Measurements from ENCODE around the gene KRT10.
"Not testable (repeated sequence)": the region's sequence is repeated elsewhere in the genome, so short reads cannot be mapped to it uniquely, and the experiment has no call there.

KRT10 gene

GRCh38 chr17:40822132-40822812, at the start of gene KRT10:
Gene KRT10 (minus strand): TSS chr17:40822614. CDS start chr17:40822585, 29 bp downstream.
- DNase-seq (ENCODE audit: low spot score): no peak

DNA sequence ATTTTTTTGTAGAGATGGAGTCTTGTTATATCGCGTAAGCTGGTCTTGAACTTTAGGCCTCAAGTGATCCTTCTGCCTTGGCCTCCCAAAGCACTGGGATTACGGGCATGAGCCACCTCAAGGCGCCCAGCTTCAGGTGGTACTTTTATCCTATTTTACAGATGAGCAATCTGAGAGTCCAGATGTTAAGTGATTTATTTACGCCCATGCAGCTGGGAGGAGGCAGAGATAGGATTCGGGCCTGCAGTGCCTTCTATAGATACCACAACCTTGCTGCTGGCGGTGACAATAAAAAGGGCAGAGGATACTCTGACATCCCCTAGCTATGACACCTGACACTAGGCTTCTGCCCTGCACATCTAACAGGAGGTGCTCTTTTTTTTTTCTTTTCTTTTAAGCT, 48.9 kb upstream of the KRT10 start:
- no peak for DNase-seq (ENCODE audit: low spot score)

GRCh38 chr17:40870136-40870535, 47.7 kb upstream of the KRT10 start:
- no peak for DNase-seq (ENCODE audit: low spot score)

DNA sequence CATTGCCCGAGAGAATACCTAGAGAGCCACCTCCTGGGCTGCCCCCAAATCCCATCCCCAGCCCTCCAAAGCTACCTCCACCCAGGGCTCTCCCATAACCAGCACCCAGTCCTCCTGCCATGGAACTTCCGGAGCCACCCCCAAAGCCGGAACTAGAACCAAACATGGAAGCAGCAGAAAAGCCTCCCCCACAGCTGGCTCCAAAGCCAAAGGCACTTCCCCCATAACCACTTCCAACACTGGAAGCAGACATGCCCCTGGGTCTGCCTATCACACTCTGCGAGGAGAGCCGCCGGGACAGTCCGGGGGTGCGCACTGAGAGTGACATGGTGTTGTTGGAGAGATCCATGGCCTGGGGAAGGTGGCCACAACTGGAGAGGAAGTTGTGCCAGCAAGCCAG, 44.4 kb upstream of the KRT10 start, which contains the start of gene KRT12:
KRT12 (minus strand) TSS at position 386 of the 400 bp plus-strand sequence; CDS start at position 349, 37 bp downstream.
- DNase-seq (ENCODE audit: low spot score): no peak

DNA sequence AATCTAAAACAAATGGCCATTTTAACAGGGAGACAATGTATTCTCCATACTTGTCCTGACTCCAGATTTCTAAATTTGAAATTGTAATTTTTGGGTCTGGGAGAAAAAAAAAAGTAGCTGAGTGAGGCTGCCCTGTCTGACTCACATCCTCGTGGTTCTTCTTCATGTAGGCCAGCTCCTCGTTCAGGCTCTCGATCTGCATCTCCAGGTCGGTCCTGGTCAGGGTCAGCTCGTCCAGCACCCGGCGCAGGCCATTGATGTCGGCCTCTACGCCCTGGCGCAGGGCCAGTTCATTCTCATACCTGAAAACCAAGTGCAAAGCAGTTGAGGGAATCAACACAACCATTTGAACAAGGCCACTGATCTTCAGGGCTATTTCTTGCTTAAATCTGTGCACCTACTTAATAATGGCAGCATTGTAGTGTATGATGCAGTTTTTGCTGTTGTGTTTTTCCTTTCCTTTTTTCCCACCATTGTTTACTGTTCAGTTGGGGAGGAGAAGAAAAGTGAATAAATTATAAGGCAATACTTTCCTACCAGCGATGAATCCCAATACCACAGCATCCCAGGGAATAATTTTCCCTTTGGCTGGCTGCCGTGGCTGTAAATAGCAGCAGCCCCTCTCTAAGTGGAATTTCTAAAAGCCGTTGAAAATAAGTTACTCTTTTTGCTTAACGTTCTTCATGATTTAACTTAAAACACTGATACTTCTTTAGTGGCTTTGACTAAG, 42.4 kb upstream of the KRT10 start:
- no peak for DNase-seq (ENCODE audit: low spot score)

GRCh38 chr17:40862985-40863733, 40.7 kb upstream of the KRT10 start:
- no peak for DNase-seq (ENCODE audit: low spot score)

DNA sequence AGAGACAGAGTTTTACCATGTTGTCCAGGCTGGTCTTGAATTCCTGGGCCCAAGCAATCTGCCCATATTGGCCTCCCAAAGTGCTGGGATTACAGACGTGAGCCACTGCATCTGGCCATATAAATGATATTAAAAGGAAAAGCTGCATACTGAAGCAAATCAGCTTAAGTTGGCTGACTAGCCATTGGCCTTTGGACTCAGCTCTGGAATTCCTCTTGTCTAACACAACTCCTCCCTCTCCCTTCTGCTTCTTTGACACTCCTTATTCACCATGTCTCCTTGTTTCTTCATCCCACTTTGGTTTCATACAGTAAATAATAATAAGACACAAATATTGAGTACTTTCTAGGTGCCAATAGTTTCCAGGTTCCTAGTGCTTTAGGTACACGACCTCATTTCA, 37.1 kb upstream of the KRT10 start:
- DNase-seq (ENCODE audit: low spot score): no peak

DNA sequence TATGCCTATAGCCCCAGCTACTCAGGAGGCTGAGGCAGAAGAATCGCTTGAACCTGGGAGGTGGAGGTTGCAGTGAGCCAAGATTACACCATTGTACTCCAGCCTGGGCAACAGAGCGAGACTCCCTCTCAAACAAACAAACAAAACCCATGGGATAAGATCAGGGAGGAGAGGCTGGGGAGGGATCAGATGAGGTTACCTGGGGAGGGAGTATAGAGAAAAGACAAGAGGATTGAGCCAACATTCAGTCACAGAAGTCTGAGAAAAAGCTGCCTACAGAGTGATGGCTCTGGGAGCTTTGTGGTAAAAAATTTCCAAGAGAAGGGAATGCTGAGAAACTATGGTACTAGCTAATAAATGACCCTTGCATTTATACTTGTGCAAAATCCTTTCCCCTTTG, 36.3 kb upstream of the KRT10 start:
- not testable (repeated sequence) for DNase-seq (ENCODE audit: low spot score)

GRCh38 chr17:40857535-40857934, 35.1 kb upstream of the KRT10 start:
- no peak for DNase-seq (ENCODE audit: low spot score)

DNA sequence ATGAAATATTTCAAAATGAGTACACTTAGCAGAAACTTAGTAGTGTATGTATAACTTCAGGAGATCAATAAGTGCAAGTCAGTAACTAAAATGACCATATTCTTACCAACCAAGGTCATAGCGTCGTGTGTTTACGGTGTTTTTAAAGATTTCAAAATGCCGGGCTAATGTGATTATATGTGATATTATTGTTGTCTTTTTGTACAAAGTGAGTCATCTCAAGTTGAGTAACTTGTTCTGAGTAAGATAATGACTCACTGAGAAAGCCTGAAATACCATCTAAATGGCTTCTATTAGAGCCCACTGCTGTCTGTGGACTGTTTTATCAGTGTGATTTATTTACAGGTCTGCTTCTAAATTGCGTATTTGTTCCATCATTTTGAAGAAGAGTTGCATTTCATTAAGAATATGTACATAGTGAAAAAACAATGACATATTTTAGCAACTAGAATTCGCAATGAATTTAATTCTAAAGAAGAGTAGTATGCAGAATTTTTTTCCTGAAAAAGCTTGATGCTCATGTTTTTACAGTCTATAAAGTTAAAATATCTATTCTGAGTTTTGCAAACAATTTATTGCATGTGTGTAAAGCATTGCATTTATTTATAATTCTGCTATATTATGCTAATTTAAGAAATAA, 31.9 kb upstream of the KRT10 start:
- no peak for DNase-seq (ENCODE audit: low spot score)

DNA sequence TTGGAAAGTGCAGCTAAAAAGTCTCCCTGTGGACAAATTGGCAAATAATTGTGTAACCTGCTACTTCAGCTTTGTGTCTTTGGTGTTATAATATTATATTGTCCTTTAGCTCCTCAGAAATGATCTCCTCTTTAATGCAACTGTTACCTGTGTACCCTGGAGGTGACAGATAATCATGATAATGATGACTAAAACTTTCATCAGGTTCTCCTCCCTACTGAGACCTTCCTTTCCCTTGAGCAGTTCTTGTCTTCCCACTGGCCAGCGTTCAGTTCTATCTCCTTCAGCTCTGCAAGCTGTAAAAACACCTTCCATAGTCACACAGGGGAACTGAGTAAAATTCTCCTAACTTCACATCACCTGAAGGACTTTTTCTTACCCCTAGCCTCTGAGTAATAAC, 29.9 kb upstream of the KRT10 start:
- no peak for DNase-seq (ENCODE audit: low spot score)

- DNase-seq (ENCODE audit: low spot score): no peak
Observed at GRCh38 chr17:40850293-40850972, 28.0 kb upstream of the KRT10 start.

- DNase-seq (ENCODE audit: low spot score): no peak
Observed at GRCh38 chr17:40849723-40850122, 27.3 kb upstream of the KRT10 start.

DNA sequence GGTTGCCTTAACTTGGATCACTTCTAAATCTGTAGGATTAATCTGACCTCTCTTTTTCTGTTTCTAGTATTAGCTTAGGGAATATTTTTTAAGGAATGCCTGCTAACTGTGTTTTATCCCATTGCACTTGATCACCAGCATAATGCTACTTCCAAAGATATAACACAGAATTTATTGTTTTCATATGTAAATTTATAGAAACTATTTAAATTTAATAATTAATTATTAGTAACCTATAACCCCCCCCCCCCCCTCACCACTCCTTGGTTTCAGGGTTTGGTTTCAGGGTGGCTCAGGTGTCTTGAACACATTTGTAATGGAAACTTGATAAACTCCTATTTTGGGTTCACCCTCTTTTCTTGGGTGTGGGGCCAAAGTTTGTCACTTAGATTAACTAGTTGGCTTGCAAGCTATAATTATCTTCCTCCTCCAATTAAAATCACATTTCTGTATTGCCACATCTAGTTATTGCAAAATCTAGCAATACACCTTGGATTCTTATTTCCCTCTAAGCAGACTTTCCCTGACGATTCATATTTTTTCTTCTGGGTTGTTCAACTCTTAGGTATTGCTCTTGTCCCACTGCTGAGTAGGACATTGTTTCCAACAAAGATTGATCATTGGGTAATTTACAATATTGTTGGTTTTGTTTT, 26.3 kb upstream of the KRT10 start:
- DNase-seq (ENCODE audit: low spot score): no peak

DNA sequence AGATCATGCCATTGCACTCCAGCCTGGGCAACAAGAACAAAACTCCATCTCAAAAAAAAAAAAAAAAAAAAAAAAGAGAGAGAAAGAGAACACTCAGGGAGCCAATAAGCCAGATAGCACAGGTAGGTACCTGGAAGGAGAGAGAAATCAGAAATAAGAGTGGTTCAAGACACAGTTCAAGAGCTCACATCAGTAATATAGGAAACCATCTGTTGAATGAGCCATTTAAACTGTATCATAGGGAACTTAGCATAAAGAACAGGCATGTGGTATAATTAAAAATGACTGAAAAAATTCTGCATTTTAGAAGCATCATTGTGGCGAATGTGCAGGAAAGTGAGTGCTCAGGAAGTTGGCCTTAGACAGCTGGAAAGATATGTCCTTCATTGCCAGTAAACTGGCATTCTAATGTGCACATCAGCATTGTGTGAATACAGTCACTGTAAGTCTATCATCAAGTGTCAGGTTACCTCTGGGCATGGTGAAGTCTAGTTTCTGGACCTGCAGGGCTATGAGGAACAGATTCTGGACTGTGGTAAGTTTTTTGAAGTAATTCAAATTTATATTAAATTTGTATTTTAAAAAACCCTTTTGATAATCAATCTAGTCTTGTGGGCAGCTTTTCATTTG, 24.2 kb upstream of the KRT10 start:
- DNase-seq (ENCODE audit: low spot score): no peak

GRCh38 chr17:40844671-40845107, 22.3 kb upstream of the KRT10 start:
- DNase-seq (ENCODE audit: low spot score): no peak

DNA sequence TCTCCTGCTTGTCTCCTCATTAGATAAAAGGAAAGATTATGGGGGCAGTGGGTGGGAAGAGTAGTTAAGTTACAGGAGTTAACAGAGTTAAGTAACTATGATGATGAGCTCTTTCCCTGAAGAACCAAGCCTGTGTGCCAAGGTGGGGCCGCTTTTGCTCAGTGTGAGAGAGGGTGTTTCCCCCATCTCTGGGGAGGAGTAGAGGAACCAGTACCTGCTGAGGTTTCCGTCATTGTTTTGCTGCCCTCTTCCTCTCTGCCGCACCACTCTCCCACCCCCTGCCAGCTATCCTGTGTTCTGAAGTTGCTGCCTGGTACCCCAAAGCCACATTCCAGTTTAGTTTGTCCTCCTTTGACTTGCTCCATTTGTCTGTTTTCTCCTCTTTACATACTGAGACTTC, 20.8 kb upstream of the KRT10 start:
- no peak for DNase-seq (ENCODE audit: low spot score)

DNA sequence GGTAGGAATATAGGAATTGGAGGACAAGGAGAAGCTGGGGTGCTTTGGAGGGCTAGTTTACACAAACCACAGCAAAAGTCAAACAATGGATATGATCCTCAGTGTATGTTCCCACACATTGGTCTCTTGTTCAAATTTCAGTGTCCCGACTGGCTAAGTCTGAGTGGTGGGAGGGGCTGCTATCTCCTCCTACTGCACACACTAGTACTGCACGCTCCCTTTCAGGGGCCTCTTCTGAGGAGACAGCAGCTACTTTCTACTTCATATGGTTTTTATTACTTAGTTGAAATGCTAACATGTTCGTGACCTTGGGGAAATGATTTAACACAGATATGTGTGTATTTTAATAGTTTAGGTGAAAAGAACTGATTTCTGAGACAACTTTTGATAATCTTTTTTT, 18.8 kb upstream of the KRT10 start:
- DNase-seq (ENCODE audit: low spot score): no peak

DNA sequence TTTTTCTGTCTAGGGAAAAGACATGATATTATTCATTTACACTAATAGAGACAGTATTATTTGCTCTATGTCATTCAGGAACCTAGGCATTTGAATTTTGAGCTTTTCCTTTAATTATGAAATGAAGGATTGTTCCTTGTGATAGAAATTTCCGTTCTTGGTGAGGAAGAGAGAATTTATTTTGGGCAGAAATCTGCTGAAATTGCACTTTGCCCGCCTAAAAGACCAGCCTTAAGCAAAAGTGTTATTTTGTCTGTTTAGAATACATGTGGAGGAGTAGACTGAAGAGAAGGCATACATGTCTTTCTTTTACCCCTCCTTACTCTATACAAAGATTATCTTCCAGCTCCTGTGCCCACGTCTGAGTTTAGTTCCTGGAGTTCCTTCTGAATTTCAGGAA, 16.8 kb upstream of the KRT10 start:
- DNase-seq (ENCODE audit: low spot score): no peak

GRCh38 chr17:40836020-40836419, 13.6 kb upstream of the KRT10 start:
- no peak for DNase-seq (ENCODE audit: low spot score)

DNA sequence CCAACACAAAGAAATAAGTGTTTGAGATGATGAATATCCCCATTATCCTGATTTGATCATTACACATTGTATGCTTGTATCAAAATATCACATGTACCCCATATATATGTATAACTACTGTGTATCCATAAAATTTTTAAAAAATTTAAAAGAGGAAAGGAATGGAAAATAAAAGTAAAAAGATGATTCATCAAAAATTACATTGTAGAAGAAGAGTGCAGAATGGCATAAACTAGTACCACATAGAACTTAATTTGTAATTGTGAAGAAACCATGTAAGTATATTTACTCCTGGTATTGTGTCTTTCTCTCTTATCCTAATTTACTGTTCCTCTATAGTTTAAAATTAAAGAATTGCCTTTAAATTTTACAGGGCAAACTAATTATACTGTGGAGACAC, 11.5 kb upstream of the KRT10 start:
- DNase-seq (ENCODE audit: low spot score): no peak
